Thymus (tissue), 11 donors: ENCODE data around the gene BLOC1S4. TPM values are rescaled to one million over a fixed set of nuclear protein-coding genes. Genes with fewer than 3 reads are reported as not detected.

Experiments
- DNase-seq, 9 donors: peaks; one replicate each; pipeline ENCODE4 v3.0.0-alpha.2; 2013; ENCODE audit warnings: low spot score in 9 of 9, low read depth in 6 of 9, missing footprints in 1 of 9
- H3K27ac ChIP-seq, 2 donors: one replicate each; pipeline ENCODE4 v1.5.1; 2013; ENCODE audit warnings: control low read depth in 1 of 2, low read depth in 1 of 2, low read length in 1 of 2, mild to moderate bottlenecking in 1 of 2, moderate library complexity in 1 of 2
- H3K27me3 ChIP-seq, 2 donors: one replicate each; pipeline ENCODE4 v1.5.1; 2013; ENCODE audit warnings: low read length in 1 of 2; ENCODE audit not compliant: control insufficient read depth in 2 of 2, insufficient read depth in 1 of 2
- H3K36me3 ChIP-seq, 2 donors: one replicate each; pipeline ENCODE4 v1.5.1; 2013; ENCODE audit warnings: low read length in 1 of 2, mild to moderate bottlenecking in 1 of 2, moderate library complexity in 1 of 2; ENCODE audit not compliant: control insufficient read depth in 2 of 2, insufficient read depth in 2 of 2
- H3K4me1 ChIP-seq, 2 donors: one replicate each; pipeline ENCODE4 v1.5.1; 2013; ENCODE audit warnings: low read length in 2 of 2; ENCODE audit not compliant: control insufficient read depth in 2 of 2, insufficient read depth in 2 of 2
- H3K4me3 ChIP-seq, 2 donors: one replicate each; pipeline ENCODE4 v1.5.1; 2013; ENCODE audit warnings: low read length in 2 of 2, control low read depth in 1 of 2, mild to moderate bottlenecking in 1 of 2
- H3K9me3 ChIP-seq, 2 donors: one replicate each; pipeline ENCODE4 v1.5.1; 2013; ENCODE audit warnings: low read length in 1 of 2, mild to moderate bottlenecking in 1 of 2; ENCODE audit not compliant: control insufficient read depth in 2 of 2, insufficient read depth in 1 of 2
- WGBS: extraction: QIAGEN DNeasy Blood & Tissue Kit; methylation state at CpG from one replicate; pipeline ENCODE4 v1.1.7; 2013; 5-methylcytosine and 5-hydroxymethylcytosine counted together
- polyA plus RNA-seq: library from polyadenylated mRNA; stranded (reverse); fragments of 200-250 nt; gene quantifications from one replicate; pipeline ENCODE4 v1.2.3, GENCODE V29; 2013
- total RNA-seq: library from RNA; stranded (reverse); fragments of 120-200 nt; gene quantifications from one replicate; pipeline ENCODE4 v1.2.4, GENCODE V29; 2013
- donor health status: healthy.

The BLOC1S4 gene
- total and polyA plus RNA-seq, 2 donors: 11.9 to 23.4 TPM

GRCh38 chr4:6674500-6675149 lies 41.3 kb upstream of the BLOC1S4 start:
- Histone ChIP-seq H3K27ac (peak overlapping the region; percentile 72 to 94), H3K4me1 (peaks cover 13 to 27% of the 10 kb centered on the region in 2 donors), H3K4me3 (peak overlapping the region; percentile 63), H3K27me3 (no peaks in the 10 kb centered on the region), H3K36me3 (peaks cover 13 to 18% of the 10 kb centered on the region in 2 donors), H3K9me3 (no peaks in the 10 kb centered on the region)
- WGBS: 5% methylated on average over 40 of the region's 40 CpGs
- DNase-seq: peak in 8 of 9 donors; percentile 54 to 89 (median 70)

GRCh38 chr4:6676722-6677558 lies 39.0 kb upstream of the BLOC1S4 start:
- H3K4me3 ChIP-seq: no peak overlapping the region

GRCh38 chr4:6680372-6681034 lies 35.5 kb upstream of the BLOC1S4 start:
- DNase-seq: no peak
- peaks cover 3 to 16% of the 10 kb centered on the region in 2 donors for H3K4me1 ChIP-seq
- WGBS: 93% methylated on average over 10 of the region's 10 CpGs

More at GRCh38 chr4:6676722-6677558, 39.0 kb upstream of the BLOC1S4 start:
- Histone ChIP-seq H3K27ac (no peak overlapping the region), H3K4me1 (peaks cover 13 to 27% of the 10 kb centered on the region in 2 donors), H3K36me3 (peaks cover 16 to 18% of the 10 kb centered on the region in 2 donors), H3K27me3 (no peaks in the 10 kb centered on the region), H3K9me3 (peaks cover 0 to 2% of the 10 kb centered on the region in 2 donors)
- no peak for DNase-seq
- 90% methylated on average over 21 of the region's 21 CpGs for WGBS

GRCh38 chr4:6681191-6681590 lies 34.8 kb upstream of the BLOC1S4 start:
- 92% methylated on average over 9 of the region's 9 CpGs for WGBS
- H3K4me3 ChIP-seq: no peak overlapping the region
- peaks cover 0 to 2% of the 10 kb centered on the region in 2 donors for H3K9me3 ChIP-seq
- H3K27ac ChIP-seq: no peak overlapping the region
- peaks cover 0 to 9% of the 10 kb centered on the region in 2 donors for H3K4me1 ChIP-seq
- H3K36me3 ChIP-seq: peaks cover 11 to 13% of the 10 kb centered on the region in 2 donors
- DNase-seq: no peak
- H3K27me3 ChIP-seq: no peaks in the 10 kb centered on the region

More at GRCh38 chr4:6680372-6681034, 35.5 kb upstream of the BLOC1S4 start:
- Histone ChIP-seq H3K27me3 (no peaks in the 10 kb centered on the region), H3K9me3 (peaks cover 0 to 2% of the 10 kb centered on the region in 2 donors), H3K36me3 (peaks cover 15 to 18% of the 10 kb centered on the region in 2 donors), H3K27ac (no peak overlapping the region), H3K4me3 (no peak overlapping the region)

- Histone ChIP-seq H3K4me3 (no peak overlapping the region), H3K4me1 (no peaks in the 10 kb centered on the region), H3K27ac (no peak overlapping the region), H3K36me3 (peaks cover 0 to 10% of the 10 kb centered on the region in 2 donors), H3K27me3 (no peaks in the 10 kb centered on the region), H3K9me3 (peaks cover 0 to 2% of the 10 kb centered on the region in 2 donors)
- 87% methylated on average over 11 of the region's 11 CpGs for WGBS
- no peak for DNase-seq
Observed at GRCh38 chr4:6682862-6683590, 32.9 kb upstream of the BLOC1S4 start.

- Histone ChIP-seq H3K27ac (no peak overlapping the region), H3K36me3 (peaks cover 0 to 3% of the 10 kb centered on the region in 2 donors), H3K27me3 (no peaks in the 10 kb centered on the region), H3K4me1 (peaks cover 0 to 13% of the 10 kb centered on the region in 2 donors), H3K4me3 (no peak overlapping the region), H3K9me3 (peaks cover 0 to 2% of the 10 kb centered on the region in 2 donors)
- 96% methylated on average over 11 of the region's 11 CpGs for WGBS
- no peak for DNase-seq
Observed at GRCh38 chr4:6684656-6685055, 31.3 kb upstream of the BLOC1S4 start.

- 78% methylated on average over 4 of the region's 4 CpGs for WGBS
- Histone ChIP-seq H3K27me3 (no peaks in the 10 kb centered on the region), H3K27ac (no peak overlapping the region), H3K9me3 (peaks cover 0 to 5% of the 10 kb centered on the region in 2 donors), H3K4me1 (peaks cover 0 to 28% of the 10 kb centered on the region in 2 donors), H3K4me3 (no peak overlapping the region), H3K36me3 (no peaks in the 10 kb centered on the region)
- DNase-seq: no peak
Observed at GRCh38 chr4:6686104-6686787, 29.7 kb upstream of the BLOC1S4 start.
